Testis (tissue), 3 donors: ENCODE measurements around the gene RNASE7. TPM values are rescaled to one million over a fixed set of nuclear protein-coding genes. Genes with fewer than 3 reads are reported as not detected.
A peak's percentile ranks its signal among the peaks of the same experiment; 100 is the strongest.

Experiments
- DNase-seq: peaks from one replicate; pipeline ENCODE4 v3.0.0-alpha.2; 2019
- H3K27ac ChIP-seq, 2 donors: fragments of 200-600 bp; sonication (generic); one replicate each; pipeline ENCODE4 v1.5.1; 2019
- H3K27me3 ChIP-seq: fragments of 200-600 bp; sonication (generic); one replicate; pipeline ENCODE4 v1.5.1; 2019
- H3K36me3 ChIP-seq: fragments of 200-600 bp; sonication (generic); one replicate; pipeline ENCODE4 v1.5.1; 2017; ENCODE audit warnings: low read depth; ENCODE audit errors: missing control alignments
- H3K4me1 ChIP-seq: fragments of 200-600 bp; sonication (generic); one replicate; pipeline ENCODE4 v1.5.1; 2019
- H3K4me3 ChIP-seq, 2 donors: fragments of 200-600 bp; sonication (generic); one replicate each; pipeline ENCODE4 v1.5.1; 2017 to 2019
- H3K9me3 ChIP-seq: fragments of 200-600 bp; sonication (generic); one replicate; pipeline ENCODE4 v1.5.1; 2017
- POLR2A ChIP-seq: fragments of 450-650 bp; IDR thresholded peaks from one replicate; pipeline ENCODE4 v1.6.1; 2017; ENCODE audit warnings: antibody characterized with exemption, mild to moderate bottlenecking, moderate library complexity
- WGBS, 2 donors: methylation state at CpG; one replicate each; pipeline ENCODE4 v1.1.5; 2018; 5-methylcytosine and 5-hydroxymethylcytosine counted together
- intact Hi-C: fragments of 100-400 bp; cut with DNase I; formaldehyde crosslinking; loops from one replicate; pipeline ENCODE4 v1.15.1; 2023; ENCODE audit warnings: low total_unique reads
- polyA plus RNA-seq: library from polyadenylated mRNA; stranded (reverse); fragments of 350-450 nt; fragmentation: Illumina TruSeq; extraction: RNeasy Lipid Tissue Mini Kit (QIAGEN cat#74804); gene quantifications from one replicate; pipeline ENCODE4 v1.2.3, GENCODE V29; 2014; ENCODE audit warnings: low read depth, low replicate concordance; ENCODE audit not compliant: insufficient read depth
- total RNA-seq, 2 donors: library from RNA; depleted of rRNA; stranded (reverse); fragments of >200 nt; gene quantifications; one replicate each; pipeline ENCODE4 v1.2.3, GENCODE V29; 2016
- TF ChIP-seq, protein P1 (sequence below), 3 experiments: fragments of 450-650 bp in 2 of 3; fragments of 200-600 bp in 1 of 3; sonication (generic) in 1 of 3; IDR thresholded peaks; one replicate each; pipeline ENCODE4 v1.5.1; 2016 to 2019; ENCODE audit warnings: antibody characterized with exemption in 3 of 3, mild to moderate bottlenecking in 2 of 3, moderate library complexity in 1 of 3

The RNASE7 gene
- total and polyA plus RNA-seq, 3 donors from 2014 or later = 0.24 to 0.55 (median 0.43) TPM

DNA sequence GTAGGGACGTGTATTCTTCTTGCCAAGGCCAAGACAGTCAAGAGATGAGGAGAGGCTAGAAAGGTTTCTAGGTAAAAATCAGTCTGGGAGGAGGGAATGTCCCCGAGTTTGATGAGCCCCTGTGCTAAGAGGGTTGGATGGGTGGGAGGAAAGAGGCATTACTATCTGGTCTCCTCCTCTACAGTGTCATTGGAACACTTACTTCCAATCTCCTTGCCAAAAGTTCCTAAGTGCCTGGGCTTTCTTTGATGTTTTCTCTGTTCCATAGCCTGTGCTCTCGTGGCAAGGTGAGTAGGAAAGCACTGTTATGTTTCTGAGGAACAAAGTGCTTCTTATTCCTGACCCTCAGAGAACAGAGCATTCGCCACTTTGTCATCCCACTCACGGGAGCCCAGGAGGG is 7.5 kb upstream of the RNASE7 start, which contains the start of gene RNASE13:
Gene RNASE13 (minus strand): TSS at position 101 of the 400 bp plus-strand sequence. CDS start 519 bp downstream, outside the sequence.
- DNase-seq = no peak
- no peak for TF ChIP-seq POLR2A
- TF ChIP-seq, protein P1, sequence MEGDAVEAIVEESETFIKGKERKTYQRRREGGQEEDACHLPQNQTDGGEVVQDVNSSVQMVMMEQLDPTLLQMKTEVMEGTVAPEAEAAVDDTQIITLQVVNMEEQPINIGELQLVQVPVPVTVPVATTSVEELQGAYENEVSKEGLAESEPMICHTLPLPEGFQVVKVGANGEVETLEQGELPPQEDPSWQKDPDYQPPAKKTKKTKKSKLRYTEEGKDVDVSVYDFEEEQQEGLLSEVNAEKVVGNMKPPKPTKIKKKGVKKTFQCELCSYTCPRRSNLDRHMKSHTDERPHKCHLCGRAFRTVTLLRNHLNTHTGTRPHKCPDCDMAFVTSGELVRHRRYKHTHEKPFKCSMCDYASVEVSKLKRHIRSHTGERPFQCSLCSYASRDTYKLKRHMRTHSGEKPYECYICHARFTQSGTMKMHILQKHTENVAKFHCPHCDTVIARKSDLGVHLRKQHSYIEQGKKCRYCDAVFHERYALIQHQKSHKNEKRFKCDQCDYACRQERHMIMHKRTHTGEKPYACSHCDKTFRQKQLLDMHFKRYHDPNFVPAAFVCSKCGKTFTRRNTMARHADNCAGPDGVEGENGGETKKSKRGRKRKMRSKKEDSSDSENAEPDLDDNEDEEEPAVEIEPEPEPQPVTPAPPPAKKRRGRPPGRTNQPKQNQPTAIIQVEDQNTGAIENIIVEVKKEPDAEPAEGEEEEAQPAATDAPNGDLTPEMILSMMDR (IDR thresholded peaks at IDR 0.05) = no peak
- H3K4me3 ChIP-seq = no peak within 1 kb of the TSS
- WGBS, 2 donors = 33 to 46% methylated on average over 5 of the region's 5 CpGs
- H3K36me3 ChIP-seq = no peaks in the 10 kb centered on the region
- intact Hi-C loops = no loop called here
- no peaks in the 10 kb centered on the region for H3K9me3 ChIP-seq
- no peaks in the 10 kb centered on the region for H3K27me3 ChIP-seq
- H3K27ac ChIP-seq = peak within 1 kb of the TSS in 1 of 2 donors; percentile 16
- peaks cover 26% of the 10 kb centered on the region for H3K4me1 ChIP-seq

DNA sequence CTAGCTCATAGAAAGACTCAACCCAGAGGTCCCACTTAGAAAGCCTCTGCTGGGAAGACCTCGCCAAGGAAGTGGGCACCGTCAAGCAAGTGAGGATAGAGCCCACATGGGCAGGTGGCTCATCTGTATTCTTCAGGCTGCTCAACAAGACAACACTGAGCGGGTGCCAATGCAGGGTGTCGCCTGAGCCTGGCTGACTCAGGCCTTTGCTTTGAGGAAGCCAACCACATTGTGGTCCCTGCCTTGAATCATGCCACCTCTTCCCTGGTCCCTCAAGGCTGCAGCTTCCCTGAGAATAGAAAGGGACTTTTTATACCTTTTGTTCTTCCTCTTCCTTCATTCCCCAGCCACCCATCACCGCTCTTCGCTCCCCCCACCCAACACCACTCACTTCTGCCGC is 5.4 kb upstream of the RNASE7 start:
- peak overlapping the region in 1 of 2 donors; percentile 21 for H3K27ac ChIP-seq
- no peak overlapping the region for H3K4me3 ChIP-seq
- WGBS, 2 donors = 91 to 92% methylated on average over 7 of the region's 7 CpGs
- no peak for DNase-seq
- H3K9me3 ChIP-seq = no peaks in the 10 kb centered on the region
- H3K27me3 ChIP-seq = no peaks in the 10 kb centered on the region
- intact Hi-C loops = no loop called here
- TF ChIP-seq POLR2A = no peak
- TF ChIP-seq, protein P1 (IDR thresholded peaks at IDR 0.05) = no peak
- peaks cover 29% of the 10 kb centered on the region for H3K4me1 ChIP-seq
- no peaks in the 10 kb centered on the region for H3K36me3 ChIP-seq

DNA sequence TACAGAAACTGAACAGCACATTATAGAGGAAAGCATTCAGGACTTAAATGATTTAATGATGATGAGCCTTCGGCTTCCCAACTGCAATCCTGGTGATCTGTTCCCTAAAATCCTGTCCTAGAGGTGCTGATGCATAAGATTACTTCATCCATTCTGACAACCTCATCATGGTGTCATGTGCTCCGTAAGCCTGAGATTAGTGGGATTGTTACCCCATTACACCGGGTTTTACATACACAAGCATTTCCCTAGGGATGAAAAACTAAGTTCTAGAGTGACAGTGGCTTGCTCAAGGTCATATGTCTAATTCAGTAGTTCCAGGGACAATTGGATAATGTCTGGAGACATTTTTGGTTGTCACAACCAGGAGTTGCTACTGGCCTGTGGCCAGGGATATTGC is 5.0 kb upstream of the RNASE7 start:
- Histone ChIP-seq H3K4me3 (no peak overlapping the region), H3K27ac (peak overlapping the region in 1 of 2 donors; percentile 21), H3K9me3 (no peaks in the 10 kb centered on the region), H3K27me3 (no peaks in the 10 kb centered on the region), H3K4me1 (peaks cover 29% of the 10 kb centered on the region), H3K36me3 (no peaks in the 10 kb centered on the region)
- 80 to 86% methylated on average over 3 of the region's 3 CpGs for WGBS, 2 donors
- TF ChIP-seq, protein P1 (IDR thresholded peaks at IDR 0.05) = no peak
- TF ChIP-seq POLR2A = no peak
- intact Hi-C loops = no loop called here
- no peak for DNase-seq

DNA sequence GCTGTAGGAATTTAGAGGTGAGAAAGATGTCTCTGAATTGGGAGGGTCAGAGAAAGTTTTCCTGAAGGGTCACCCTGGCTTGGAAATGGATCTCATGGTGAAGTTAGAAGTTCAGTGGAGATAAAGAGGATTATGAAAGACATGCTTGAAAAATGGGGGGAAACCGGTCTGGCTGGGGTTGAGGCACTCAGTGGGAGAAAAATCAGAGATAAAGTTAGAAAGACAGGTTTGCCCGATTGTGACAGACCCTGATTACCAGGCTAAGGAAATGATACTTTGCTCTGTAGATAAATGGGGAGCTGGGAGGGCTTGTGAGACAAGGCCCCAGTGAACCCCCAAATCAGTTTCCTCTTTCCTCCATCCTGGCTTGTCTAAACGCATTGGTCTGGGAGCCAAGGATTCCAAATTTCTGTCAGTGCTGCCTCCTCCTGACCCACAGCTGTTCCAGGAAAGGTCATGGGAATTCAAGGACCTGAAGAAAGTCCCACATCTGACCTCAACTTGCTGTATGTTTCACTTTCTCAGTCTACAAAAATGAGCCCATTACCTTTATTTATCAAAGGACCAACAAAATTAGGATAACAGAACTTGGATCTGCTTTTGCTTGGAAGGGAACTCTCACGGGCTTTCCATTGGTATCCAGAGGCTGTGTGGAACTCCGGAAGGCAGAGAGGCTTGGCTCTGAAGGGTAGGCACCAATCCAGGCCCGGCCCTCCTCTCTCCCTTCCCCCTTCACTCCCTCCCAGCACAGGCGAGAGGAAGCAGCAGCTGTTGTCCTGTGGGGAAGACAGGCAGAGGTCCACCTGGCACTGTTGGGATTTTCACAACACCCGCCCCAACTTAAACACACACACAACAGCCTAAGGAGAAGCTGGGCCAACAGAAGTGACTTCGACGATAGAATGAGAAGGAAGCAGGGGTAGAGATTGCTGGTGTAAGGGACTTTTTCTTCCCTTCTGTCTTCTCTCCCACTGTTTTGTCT is 3.4 kb upstream of the RNASE7 start:
- H3K4me3 ChIP-seq = no peak overlapping the region

More for the DNA sequence above, 3.4 kb upstream of the RNASE7 start:
- peak; percentile 84 for DNase-seq
- H3K27me3 ChIP-seq = no peaks in the 10 kb centered on the region
- 44 to 46% methylated on average over 10 of the region's 10 CpGs for WGBS, 2 donors
- H3K36me3 ChIP-seq = no peaks in the 10 kb centered on the region
- intact Hi-C loops = no loop called here
- no peaks in the 10 kb centered on the region for H3K9me3 ChIP-seq
- TF ChIP-seq, protein P1 (IDR thresholded peaks at IDR 0.05) = no peak
- TF ChIP-seq POLR2A = no peak
- H3K27ac ChIP-seq = peak overlapping the region in 1 of 2 donors; percentile 64
- peaks cover 29% of the 10 kb centered on the region for H3K4me1 ChIP-seq
